Neural progenitor cell (in vitro differentiated cells): Measurements from ENCODE around the gene TMEM204. TPM values are rescaled to one million over a fixed set of nuclear protein-coding genes. Genes with fewer than 3 reads are reported as not detected.

Experiments
- DNase-seq: peaks from one replicate; pipeline ENCODE4 v3.0.0-alpha.2; 2016; ENCODE audit warnings: low spot score
- H2AFZ ChIP-seq: fragments of 200-600 bp; sonication (generic); replicated peaks from 2 replicates; pipeline ENCODE4 v1.6.1; 2016; ENCODE audit warnings: antibody characterized with exemption
- H3F3A ChIP-seq: fragments of 200-600 bp; sonication (generic); 2 replicates; pipeline ENCODE4 v1.6.1; 2016; ENCODE audit warnings: antibody characterized with exemption, low read depth
- H3K27ac ChIP-seq: fragments of 200-600 bp; sonication (generic); 2 replicates; pipeline ENCODE4 v1.5.1; 2016; ENCODE audit warnings: mild to moderate bottlenecking
- H3K27me3 ChIP-seq: fragments of 200-600 bp; sonication (generic); 2 replicates; pipeline ENCODE4 v1.6.1; 2016; ENCODE audit warnings: mild to moderate bottlenecking, moderate library complexity
- H3K36me3 ChIP-seq: fragments of 200-600 bp; sonication (generic); 2 replicates; pipeline ENCODE4 v1.5.1; 2016
- H3K4me1 ChIP-seq: fragments of 200-600 bp; sonication (generic); 2 replicates; pipeline ENCODE4 v1.6.1; 2016; ENCODE audit warnings: mixed run types
- H3K4me2 ChIP-seq: fragments of 200-600 bp; sonication (generic); 2 replicates; pipeline ENCODE4 v1.6.1; 2016
- H3K4me3 ChIP-seq: fragments of 200-600 bp; sonication (generic); 2 replicates; pipeline ENCODE4 v1.5.1; 2016
- H3K79me2 ChIP-seq: fragments of 200-600 bp; sonication (generic); 2 replicates; pipeline ENCODE4 v1.6.1; 2016; ENCODE audit warnings: low read depth
- H3K9ac ChIP-seq: fragments of 200-600 bp; sonication (generic); 2 replicates; pipeline ENCODE4 v1.6.1; 2016
- H3K9me3 ChIP-seq: fragments of 200-600 bp; sonication (generic); 2 replicates; pipeline ENCODE4 v1.5.1; 2016; ENCODE audit warnings: low read depth
- H4K20me1 ChIP-seq: fragments of 200-600 bp; sonication (generic); 2 replicates; pipeline ENCODE4 v1.6.1; 2016; ENCODE audit warnings: low read depth
- H3K27ac Mint-ChIP-seq: 3 replicates; pipeline ENCODE4 v1.8.0; 2021; ENCODE audit warnings: mixed read lengths
- H3K27me3 Mint-ChIP-seq: 2 replicates; pipeline ENCODE4 v1.8.0; 2022; ENCODE audit warnings: low read depth, mild to moderate bottlenecking, inconsistent platforms, moderate library complexity, mixed read lengths; ENCODE audit not compliant: insufficient read depth
- H3K36me3 Mint-ChIP-seq: 3 replicates; pipeline ENCODE4 v1.8.0; 2021; ENCODE audit warnings: mixed read lengths
- H3K4me1 Mint-ChIP-seq: 3 replicates; pipeline ENCODE4 v1.8.0; 2021; ENCODE audit warnings: mixed read lengths
- H3K4me3 Mint-ChIP-seq: 3 replicates; pipeline ENCODE4 v1.8.0; 2021; ENCODE audit warnings: mild to moderate bottlenecking, moderate library complexity, mixed read lengths
- H3K9me3 Mint-ChIP-seq: 3 replicates; pipeline ENCODE4 v1.8.0; 2020; ENCODE audit warnings: mixed read lengths
- CTCF ChIP-seq: fragments of 200-600 bp; sonication (generic); IDR thresholded peaks from 2 replicates; pipeline ENCODE4 v1.5.1; 2017; ENCODE audit warnings: antibody characterized with exemption, mild to moderate bottlenecking
- EZH2 ChIP-seq: fragments of 200-600 bp; sonication (generic); IDR thresholded peaks from 2 replicates; pipeline ENCODE4 v1.6.1; 2017; ENCODE audit warnings: antibody characterized with exemption, mild to moderate bottlenecking, moderate library complexity
- EZH2phosphoT487 ChIP-seq: fragments of 200-600 bp; sonication (generic); IDR thresholded peaks from 2 replicates; pipeline ENCODE4 v1.6.1; 2017; ENCODE audit warnings: antibody characterized with exemption
- total RNA-seq: library from RNA; depleted of rRNA; stranded (reverse); fragments of >200 nt; gene quantifications from 2 replicates; pipeline ENCODE4 v1.2.3, GENCODE V29; 2015; ENCODE audit warnings: low replicate concordance

Gene TMEM204
- total RNA-seq, 1 donor from 2014 or later = not detected

GRCh38 chr16:1543085-1543896, 9.8 kb downstream of the TMEM204 start:
- no peaks in the 10 kb centered on the region for H3K36me3 ChIP-seq
- H3K9me3 ChIP-seq = no peaks in the 10 kb centered on the region
- no peak overlapping the region for H2AFZ ChIP-seq
- H3K79me2 ChIP-seq = no peaks in the 10 kb centered on the region
- DNase-seq = peak; percentile 17
- no peak overlapping the region for H3K27ac Mint-ChIP-seq
- H3F3A ChIP-seq = no peaks in the 10 kb centered on the region
- H3K9ac ChIP-seq = no peak overlapping the region
- no peak overlapping the region for H3K4me3 ChIP-seq
- H3K27me3 ChIP-seq = no peaks in the 10 kb centered on the region
- H4K20me1 ChIP-seq = peaks cover 5% of the 10 kb centered on the region
- H3K27me3 Mint-ChIP-seq = peaks cover 5% of the 10 kb centered on the region
- peak overlapping the region; percentile 7 for H3K4me3 Mint-ChIP-seq
- H3K9me3 Mint-ChIP-seq = no peaks in the 10 kb centered on the region
- no peak overlapping the region for H3K4me2 ChIP-seq
- H3K4me1 ChIP-seq = no peaks in the 10 kb centered on the region
- no peak for TF ChIP-seq EZH2
- TF ChIP-seq CTCF = no peak
- TF ChIP-seq EZH2phosphoT487 = no peak
- peaks cover 4% of the 10 kb centered on the region for H3K36me3 Mint-ChIP-seq
- H3K27ac ChIP-seq = no peak overlapping the region
- H3K4me1 Mint-ChIP-seq = peaks cover 3% of the 10 kb centered on the region

- no peaks in the 10 kb centered on the region for H3K9me3 ChIP-seq
- Mint-ChIP-seq H3K9me3 (no peaks in the 10 kb centered on the region), H3K4me1 (peaks cover 3% of the 10 kb centered on the region), H3K4me3 (no peak overlapping the region), H3K27ac (no peak overlapping the region), H3K36me3 (peaks cover 5% of the 10 kb centered on the region), H3K27me3 (peaks cover 5% of the 10 kb centered on the region)
- H3K4me3 ChIP-seq = no peak overlapping the region
- H3K27me3 ChIP-seq = no peaks in the 10 kb centered on the region
- H3K9ac ChIP-seq = no peak overlapping the region
- no peak for TF ChIP-seq EZH2
- TF ChIP-seq EZH2phosphoT487 = no peak
- TF ChIP-seq CTCF = no peak
- H3K79me2 ChIP-seq = no peaks in the 10 kb centered on the region
- no peak overlapping the region for H3K4me2 ChIP-seq
- no peaks in the 10 kb centered on the region for H3K4me1 ChIP-seq
- no peak for DNase-seq
- H2AFZ ChIP-seq = no peak overlapping the region
- no peak overlapping the region for H3K27ac ChIP-seq
- no peaks in the 10 kb centered on the region for H3K36me3 ChIP-seq
- H3F3A ChIP-seq = no peaks in the 10 kb centered on the region
- H4K20me1 ChIP-seq = no peaks in the 10 kb centered on the region
Observed at GRCh38 chr16:1545044-1546040, 11.9 kb downstream of the TMEM204 start.

- Histone ChIP-seq H4K20me1 (no peaks in the 10 kb centered on the region), H3K4me3 (no peak overlapping the region), H3K9ac (no peak overlapping the region), H3K27me3 (no peaks in the 10 kb centered on the region), H3K27ac (no peak overlapping the region), H3K4me2 (no peak overlapping the region), H2AFZ (no peak overlapping the region), H3F3A (no peaks in the 10 kb centered on the region), H3K36me3 (no peaks in the 10 kb centered on the region), H3K9me3 (no peaks in the 10 kb centered on the region), H3K4me1 (no peaks in the 10 kb centered on the region), H3K79me2 (no peaks in the 10 kb centered on the region)
- Mint-ChIP-seq H3K9me3 (no peaks in the 10 kb centered on the region), H3K27ac (no peak overlapping the region), H3K4me3 (no peak overlapping the region), H3K36me3 (peaks cover 5% of the 10 kb centered on the region), H3K27me3 (peaks cover 2% of the 10 kb centered on the region), H3K4me1 (peaks cover 3% of the 10 kb centered on the region)
- DNase-seq = no peak
- TF ChIP-seq EZH2 (no peak), EZH2phosphoT487 (no peak), CTCF (no peak)
Observed at GRCh38 chr16:1546430-1546829, 13.0 kb downstream of the TMEM204 start.
